ENCODE measurements around the gene CLIP2.

GRCh38 chr7:74318043-74318442 is 28.8 kb downstream of the CLIP2 start:
- no peak for TF ChIP-seq RARB (CRISPR knock-in tag; IDR thresholded peaks at IDR 0.05)
- TF ChIP-seq, protein P1, sequence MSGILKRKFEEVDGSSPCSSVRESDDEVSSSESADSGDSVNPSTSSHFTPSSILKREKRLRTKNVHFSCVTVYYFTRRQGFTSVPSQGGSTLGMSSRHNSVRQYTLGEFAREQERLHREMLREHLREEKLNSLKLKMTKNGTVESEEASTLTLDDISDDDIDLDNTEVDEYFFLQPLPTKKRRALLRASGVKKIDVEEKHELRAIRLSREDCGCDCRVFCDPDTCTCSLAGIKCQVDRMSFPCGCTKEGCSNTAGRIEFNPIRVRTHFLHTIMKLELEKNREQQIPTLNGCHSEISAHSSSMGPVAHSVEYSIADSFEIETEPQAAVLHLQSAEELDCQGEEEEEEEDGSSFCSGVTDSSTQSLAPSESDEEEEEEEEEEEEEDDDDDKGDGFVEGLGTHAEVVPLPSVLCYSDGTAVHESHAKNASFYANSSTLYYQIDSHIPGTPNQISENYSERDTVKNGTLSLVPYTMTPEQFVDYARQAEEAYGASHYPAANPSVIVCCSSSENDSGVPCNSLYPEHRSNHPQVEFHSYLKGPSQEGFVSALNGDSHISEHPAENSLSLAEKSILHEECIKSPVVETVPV (CRISPR knock-in tag; IDR thresholded peaks at IDR 0.05), result no peak

All from SK-N-SH treated with all-trans-retinoic acid at 6 μM for 48 hours (cell line).